Activated CD8-positive, alpha-beta memory T cell treated with anti-CD3 and anti-CD28 coated beads, Interleukin-2, amount 50 U/mL, for 4 hours (primary cell): Measurements from ENCODE around the gene BBS9.

Experiments used
- DNase-seq: peaks from one replicate; pipeline ENCODE4 v3.0.0-alpha.2; 2020

BBS9 gene

DNA sequence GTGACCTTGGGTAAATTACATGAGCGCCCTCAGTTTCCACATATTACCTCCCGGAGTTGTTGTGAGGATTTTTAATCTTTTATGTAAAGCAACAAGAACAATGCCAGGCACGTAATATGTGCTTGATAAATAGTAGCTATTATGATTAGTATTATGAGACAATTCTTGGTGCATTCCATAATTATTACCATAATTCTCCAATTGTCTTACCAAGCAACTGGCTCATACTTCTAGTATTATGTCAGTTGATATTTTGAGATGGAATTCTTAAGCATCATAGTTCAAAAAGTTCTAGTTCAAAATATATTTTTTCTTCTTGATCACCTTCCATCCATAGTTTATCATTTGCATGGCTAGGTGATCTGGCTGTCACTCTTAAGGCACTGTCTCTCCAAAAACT, 259.0 kb downstream of the BBS9 start:
- no peak for DNase-seq

DNA sequence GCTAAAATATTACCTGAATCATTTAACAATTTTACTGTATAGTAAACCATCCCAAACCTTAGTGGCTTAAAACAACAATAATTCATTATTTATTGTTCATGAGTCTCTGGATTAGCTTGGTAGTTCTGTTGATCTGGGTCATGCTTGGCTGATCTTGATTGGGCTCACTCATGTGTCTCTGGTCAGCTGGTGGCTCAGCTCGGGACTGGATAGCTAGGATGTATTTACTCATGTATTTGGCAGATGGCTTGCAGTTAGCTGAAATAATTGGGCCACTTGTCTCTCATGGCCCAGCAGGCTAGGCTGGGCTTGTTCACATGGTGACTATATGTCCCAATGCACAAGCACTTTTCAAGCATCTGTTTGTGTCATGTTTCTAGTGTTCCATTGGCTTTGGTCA, 262.8 kb downstream of the BBS9 start:
- DNase-seq = no peak

DNA sequence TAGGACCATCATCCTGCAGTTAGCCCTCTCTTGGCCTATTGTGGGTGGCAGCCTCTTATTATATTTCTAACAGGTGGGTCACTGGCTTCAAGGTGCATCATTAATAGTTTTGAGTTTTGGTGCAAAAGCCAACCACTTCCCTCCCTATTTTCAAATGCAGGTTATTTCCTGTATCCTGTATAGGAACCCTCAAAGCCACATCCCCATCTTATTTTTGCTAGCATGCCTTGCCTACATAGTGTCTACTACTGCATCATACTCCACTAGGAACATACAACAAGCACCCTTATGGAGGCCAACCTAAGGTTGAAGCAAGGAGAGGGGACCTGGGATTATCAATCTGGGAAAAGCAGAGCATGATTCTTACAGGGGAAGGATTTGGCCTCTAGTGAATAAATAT, 264.4 kb downstream of the BBS9 start:
- DNase-seq = no peak

DNA sequence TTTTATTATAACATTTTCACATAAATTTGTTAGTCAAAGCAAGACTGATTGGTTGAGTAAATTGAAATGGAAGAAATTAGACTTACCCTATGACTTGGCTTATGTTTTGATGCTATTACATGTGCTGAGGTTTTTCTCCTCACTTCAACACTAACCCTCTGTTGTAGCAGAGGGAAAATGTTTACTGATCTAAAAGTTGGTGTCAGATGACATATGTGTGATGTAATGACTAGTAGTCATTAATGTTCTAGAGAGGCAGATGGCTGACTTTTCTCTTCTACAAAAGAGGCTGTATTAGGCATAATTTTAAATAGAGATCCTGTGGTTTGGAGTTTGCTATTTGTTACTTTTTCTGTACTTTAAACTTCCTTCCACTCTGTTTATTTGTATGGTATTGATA, 266.0 kb downstream of the BBS9 start:
- no peak for DNase-seq

DNA sequence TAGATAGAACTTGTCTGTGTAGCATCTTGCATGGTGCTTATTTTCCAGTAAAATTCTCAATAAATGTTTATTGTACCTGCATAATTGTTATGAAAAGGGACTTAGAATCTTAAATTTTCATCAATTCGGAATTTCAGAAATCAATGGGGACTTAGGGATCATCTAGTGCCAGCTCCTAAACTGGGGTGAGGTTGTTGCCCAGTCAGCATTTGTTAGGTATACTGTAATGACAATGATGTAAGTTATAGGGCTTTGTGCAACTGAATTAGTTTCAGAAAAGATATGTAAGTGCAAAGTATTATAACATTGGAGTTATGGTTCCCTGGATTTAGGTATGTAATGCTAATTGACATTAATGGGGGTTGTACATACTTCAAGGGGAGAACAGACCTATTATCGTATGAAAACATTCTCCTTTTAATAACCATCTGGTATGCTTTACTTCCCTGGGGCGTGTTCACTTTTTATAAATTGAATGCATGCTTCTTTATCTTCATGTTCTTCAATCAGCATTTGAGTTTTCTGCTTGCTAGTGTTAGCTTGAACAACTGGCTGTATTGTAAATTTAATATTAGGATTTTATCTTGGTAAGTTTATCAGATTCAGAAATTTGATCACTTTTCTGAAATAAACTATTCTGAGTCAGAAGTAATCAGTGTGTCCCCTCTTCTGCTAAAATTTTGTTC, 270.3 kb downstream of the BBS9 start:
- DNase-seq = no peak

DNA sequence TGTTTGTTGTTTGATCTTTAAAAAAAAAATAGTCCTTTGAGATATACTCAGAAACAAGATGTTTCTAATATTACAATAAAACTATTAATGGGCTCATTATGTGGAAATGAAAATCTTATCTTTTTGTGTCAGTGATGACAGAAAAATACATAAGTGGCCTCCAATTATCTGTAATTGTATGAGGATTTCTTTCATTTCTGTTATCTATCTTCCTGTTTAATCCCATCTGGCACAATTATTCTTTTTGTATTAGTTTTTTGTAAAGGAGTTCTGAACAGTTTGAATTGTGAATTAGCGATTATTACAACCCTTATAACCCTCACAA, 270.8 kb downstream of the BBS9 start:
- no peak for DNase-seq

DNA sequence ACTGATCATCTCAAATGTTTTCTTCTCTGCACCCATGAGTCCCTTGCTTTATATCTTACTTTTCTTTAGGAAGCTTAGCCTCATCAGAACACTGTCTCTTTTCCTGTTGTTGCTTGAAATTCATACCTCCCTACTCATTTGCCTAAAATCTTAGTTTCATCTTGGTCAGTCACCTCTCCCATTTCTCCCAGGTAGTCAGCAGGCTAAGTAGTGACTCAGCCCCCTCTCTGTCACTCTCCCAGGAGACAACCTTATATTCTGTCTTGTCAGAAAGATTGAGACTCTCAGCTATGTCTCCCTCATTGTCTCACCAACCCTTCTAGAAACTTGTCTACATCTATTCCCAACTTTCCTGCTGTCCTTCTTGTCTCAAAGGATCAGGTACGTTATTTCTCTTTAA, 280.9 kb downstream of the BBS9 start:
- DNase-seq = no peak

DNA sequence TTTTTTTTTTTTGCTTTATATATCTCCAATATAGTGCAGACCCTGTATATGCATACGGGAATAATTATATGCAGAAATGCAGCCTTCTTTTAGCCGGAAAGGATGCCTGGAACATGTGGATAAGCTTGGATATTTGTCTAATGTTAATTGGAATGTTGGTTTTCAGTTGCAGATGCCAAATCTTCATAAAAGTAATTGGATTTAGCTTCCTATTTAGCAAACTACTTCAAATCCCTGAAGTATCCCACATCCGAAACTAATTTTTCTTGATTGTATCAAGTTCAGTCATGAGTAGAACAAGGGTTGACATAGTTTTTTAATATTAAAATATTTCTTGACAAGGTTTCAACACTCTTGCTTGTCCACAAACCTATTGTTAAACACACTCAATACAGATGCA, 281.7 kb downstream of the BBS9 start:
- no peak for DNase-seq

DNA sequence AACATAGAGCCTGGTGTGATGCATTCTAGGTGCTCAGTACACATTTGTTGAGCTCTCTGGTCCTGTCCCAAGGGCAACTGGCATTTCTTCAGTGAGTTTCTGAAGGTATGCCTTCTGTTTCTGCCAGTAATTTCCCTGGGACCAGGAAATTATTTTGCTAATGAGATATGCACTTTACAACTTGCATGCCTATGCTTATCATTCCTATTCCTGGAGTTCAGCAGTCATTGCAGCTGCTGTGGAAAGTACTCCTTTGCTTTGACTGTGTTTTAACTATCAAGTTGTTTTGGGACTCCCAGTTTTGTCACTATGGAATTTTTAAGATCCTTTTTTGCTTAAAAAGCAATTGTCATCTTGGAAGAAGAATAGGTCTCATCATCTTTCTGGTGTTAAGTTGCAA, 283.0 kb downstream of the BBS9 start:
- DNase-seq = no peak

DNA sequence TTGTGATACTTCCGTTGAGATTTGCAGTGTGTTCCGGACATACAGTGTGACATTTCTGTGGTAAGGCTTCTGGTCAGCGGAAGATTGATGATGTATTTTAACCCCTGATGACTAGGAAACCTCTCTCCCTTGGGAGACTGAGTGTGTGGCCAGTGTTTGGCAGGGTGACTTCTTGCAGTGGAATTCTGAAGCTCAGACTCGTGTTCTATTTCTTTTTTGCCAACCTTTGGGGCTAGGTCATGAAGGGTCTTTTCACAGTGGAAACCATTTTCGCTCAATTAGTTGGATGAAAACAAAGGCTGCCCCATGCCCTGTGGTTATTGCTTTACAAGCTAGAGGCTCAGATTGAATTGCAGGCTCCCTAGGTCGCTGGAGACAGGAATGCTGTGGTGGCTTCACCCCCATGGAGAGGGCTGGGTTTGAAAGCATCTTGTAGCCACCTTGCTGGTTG, 288.9 kb downstream of the BBS9 start:
- DNase-seq = no peak

DNA sequence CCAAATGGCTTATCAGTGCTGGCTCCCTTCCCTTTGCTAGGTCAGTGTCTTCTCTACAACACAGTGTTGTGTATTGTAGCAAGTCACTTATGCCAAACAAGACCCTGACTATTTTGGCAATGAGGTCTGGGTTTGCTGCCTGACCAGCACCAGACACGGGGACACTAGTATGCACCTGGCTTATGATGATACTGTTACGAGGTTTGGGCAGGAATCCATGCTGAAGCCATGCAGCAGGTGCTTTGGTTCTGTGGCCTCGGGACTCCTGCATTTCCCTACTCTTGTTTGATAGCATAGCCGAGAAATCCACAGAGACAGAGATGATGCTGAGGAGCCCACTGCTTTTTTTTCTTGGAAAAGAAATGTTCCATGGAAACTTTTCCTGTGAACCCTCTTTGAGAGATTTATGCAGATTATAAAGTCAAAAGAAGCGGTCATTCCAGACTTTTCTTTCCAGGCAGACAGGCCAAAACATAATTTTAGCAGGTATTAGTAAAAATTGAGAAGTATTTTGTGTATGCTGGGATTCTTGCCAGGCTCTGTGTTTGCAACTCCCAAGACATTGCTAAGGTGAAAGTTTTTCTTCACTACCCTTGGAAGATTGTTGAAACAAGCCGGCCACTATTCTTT, 291.1 kb downstream of the BBS9 start:
- DNase-seq = no peak

DNA sequence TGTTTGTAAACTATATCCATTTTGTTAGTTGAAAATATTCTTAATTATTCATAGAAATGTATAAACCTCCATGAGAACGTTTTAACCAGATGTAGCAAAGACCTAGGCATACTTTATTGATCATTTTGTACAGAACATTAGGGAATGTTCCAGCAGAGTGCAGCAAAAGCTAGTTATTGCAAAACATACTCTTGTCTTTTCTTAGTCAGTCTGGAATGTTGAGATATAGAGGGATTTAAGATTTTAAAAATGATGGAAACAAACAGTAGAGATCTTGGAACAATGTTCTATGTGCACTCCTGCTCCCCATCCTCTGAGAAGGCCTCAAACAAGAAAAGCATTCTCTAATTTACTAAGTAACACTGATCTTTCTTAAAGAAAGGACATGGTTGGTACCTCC, 292.1 kb downstream of the BBS9 start:
- DNase-seq = no peak

DNA sequence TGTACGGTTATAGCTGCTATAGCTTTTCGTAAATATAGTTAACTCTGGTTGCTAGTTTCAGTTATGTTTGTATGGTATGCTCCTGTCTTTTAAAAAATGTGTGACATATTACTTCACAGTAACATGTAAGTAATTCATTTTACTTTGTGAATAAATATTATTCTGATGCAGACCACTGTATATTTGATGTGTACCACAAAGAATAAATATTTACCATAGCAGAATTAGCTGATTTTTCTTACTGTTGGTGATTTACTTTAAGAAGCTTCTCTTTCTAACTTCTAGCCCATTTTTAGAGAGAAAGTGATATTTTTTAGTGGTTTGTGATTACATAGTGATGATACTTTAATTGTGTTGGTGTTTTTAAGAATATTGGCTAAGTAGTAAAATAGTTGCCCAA, 292.8 kb downstream of the BBS9 start:
- no peak for DNase-seq

DNA sequence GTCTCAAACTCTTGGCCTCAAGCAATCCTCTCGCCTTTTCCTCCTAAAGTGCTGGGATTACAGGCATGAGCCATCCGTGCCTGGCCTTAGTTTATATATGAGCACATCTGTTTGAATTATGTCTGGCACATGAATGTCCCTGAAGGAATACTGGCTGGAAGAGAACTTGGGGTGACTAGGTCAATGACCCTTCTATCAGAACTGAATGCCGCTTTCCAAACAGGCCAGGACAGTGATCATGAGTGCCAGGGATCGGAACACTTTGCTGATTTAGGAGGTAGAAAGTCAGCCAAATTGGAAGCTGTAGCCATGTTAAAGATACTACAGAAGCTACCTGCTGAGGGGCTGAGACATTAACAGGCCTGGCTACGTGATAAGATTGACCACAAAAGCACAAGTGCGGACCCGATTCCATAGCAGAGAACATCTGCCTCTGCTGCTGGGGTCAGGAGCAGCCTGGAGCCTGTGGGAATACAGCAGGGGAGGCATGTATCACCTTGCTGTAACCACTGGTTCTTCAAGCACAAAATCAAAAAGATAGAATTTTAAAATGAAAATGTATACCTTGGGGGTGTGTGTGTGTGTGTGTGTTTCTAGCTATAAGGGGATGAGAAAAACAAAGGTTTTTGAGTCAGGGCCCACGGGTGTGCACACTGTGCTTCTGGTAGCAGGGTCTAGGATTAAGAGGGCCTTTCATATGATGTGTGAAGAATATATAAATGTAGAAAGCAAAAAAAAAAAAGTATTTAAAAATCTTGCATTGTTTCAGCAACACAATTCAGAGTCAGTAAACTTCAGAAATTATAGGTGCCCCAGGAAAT, 293.7 kb downstream of the BBS9 start:
- no peak for DNase-seq

DNA sequence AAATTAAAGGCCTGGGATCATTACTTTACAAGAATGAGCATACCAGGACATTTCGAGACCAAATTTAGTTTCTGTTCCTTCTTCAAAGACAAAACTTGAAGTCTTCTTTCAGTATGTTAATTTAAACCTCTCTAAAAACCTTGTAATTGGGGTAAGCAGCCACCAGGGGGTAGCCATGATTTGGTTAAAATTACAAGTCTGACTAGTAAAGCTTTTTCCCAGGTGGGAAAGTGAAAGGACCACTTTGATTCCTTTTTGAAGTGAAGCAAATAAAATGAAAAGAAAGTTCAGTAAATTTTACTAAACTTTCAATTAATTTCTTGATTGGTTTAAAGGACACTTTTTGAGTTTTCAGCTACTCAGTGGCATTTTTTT, 294.3 kb downstream of the BBS9 start:
- DNase-seq = no peak

DNA sequence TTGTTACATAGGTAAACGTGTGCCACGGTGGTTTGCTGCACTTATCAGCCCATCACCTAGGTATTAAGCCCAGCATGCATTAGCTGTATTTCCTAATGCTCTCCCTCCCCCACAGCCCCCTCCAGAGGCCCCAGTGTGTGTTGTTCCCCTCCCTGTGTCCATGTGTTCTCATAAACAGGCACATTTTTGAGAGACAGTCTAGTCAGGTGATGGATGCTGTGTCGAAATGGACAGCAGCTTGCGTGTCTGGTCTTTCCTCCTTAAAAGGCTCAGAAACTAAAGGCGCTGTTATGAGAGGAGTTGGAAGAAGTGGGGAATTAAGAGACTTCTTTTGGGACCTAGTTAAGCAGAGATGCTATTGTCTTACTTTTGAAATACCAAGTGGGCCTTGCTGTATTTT, 296.0 kb downstream of the BBS9 start:
- no peak for DNase-seq

DNA sequence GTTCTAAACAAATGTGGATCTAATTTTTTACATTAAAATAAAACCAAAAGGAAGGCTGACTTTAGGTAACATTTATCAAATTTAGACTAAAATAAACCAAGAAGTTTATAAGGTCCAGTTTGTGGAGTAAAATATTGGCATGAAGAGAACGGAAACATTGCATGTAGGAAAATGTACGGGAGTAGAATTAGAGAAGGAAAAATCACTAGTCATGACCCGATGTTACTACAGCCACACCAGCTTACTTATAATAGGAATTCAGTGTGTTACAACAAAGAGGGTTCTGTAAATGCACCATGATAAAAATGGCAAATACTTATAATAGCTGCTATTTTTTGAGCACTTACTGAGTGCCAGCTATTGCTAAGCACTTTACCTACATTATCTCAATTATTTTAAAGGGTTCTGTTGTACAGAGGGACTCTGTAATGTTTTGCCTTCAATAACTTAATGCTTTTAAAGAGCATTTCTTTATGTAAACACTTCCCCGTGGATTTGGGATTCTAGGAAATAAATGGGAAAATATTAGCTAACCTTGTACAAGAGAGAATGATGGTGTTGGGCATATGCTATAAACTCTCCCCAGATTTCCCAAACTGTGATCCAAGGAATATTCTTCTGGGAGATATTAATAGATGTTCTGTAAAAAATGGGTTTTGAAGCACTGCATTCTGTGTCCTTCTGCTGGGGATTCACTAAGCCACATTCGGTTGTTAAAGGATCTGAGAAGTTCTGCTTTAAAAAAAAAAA, 296.7 kb downstream of the BBS9 start:
- no peak for DNase-seq

DNA sequence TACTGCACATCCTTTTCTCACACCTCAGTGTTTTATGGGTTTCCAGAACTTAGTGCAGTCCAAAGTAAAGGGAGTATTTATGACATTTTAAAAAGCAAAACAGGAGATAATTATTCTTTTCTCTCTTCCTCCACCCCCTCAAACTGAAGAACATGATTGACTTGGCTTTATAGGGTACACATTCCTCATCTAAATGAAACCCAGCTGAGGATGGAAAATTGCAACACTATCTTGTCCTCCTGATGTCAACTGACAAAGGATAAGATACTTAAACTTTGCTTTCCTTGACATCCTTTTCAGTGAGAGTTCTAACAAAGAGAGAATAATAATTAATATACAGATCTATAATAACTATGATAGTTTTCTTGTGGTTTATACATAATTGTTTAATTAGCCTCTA, 299.1 kb downstream of the BBS9 start:
- DNase-seq = no peak

DNA sequence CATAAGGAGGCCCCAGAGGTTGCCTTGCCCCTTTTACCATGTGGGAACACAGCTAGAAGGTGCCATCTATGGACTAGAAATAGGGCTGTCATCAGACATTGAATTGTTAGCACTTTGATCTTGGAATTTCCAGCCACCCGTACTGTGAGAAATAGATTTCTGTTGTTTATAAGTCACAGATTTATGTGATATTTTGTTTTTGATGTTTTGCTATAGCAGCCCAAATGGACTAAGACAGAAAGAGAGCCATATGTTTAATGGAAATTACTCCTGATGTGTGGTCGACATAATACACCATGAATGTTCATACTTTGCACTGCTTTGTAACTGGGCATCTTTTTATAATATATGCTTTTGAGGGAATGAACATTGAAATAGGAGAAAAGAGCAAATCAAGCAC, 302.2 kb downstream of the BBS9 start:
- no peak for DNase-seq

DNA sequence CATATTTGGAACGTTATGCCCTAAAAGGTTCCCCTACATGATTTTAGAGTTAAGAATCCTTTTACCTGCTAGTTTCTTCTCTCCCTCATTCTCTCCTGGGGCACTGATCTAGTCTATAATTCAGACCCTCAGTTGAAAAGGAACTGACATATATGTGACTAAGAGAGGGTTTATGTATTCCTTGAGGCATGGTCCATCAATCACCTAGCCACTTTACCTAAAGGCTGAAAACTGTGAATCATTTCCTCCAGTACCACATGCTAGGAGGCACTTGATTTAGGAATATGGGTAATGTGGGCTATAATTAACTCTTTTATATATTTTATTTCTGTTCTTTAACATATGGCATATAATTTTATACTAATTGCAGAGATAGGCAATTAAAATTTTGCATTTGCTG, 303.5 kb downstream of the BBS9 start:
- DNase-seq = no peak

DNA sequence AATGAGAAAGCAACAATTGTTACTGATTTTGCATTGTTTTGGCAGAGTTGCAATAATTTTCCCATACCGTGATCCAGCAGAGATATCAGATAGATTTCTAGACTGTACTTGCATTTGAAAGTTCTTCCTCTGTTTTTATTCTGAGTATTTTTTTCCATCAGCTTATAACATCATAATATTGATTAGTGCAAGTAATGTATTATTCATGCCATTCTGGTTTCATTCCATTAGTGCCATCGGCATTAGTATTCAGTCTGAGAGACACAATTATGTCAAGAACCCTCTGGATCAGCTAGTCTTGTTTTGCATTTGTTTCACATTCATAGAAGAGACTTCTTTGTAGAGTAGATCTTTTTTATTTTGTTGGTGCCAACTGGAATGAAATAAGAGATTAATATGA, 304.0 kb downstream of the BBS9 start:
- DNase-seq = no peak

DNA sequence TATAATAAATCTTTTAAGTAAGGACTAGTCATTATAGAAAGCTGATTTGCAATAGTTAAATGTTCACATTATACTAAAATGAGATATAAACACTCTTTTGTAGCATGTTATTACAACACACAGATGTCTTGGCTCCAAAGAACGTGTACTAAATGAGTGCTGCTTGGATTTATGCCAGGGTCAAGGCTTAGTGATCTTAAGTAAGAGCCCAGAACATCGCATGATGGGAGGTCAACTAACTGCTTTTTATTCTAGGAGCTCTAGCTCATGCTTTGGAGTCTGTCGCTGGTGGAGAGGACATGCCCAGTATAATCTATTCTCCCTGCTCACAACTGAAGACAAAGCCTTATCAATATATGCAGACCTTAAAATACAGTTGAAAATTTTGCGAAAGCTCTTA, 315.1 kb downstream of the BBS9 start:
- no peak for DNase-seq

DNA sequence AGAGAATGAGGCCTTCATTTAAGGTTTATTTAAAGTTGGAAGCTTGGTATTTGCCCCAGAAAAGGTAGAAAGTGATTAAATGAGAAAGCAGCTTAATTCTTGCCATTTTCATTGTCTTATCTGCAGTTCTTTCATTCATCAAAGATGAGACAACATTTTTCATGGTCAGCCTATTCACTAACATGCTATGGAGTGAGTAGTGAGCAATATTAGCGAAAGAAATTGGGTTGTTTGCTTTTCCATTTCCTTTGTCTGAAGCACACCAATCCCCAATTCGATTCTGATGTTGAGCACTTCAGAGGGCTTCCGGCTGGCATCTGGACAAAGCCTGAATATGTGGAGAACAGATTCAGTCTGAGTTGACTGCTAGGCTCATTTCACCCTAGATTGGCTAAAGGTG, 317.2 kb downstream of the BBS9 start:
- DNase-seq = no peak

DNA sequence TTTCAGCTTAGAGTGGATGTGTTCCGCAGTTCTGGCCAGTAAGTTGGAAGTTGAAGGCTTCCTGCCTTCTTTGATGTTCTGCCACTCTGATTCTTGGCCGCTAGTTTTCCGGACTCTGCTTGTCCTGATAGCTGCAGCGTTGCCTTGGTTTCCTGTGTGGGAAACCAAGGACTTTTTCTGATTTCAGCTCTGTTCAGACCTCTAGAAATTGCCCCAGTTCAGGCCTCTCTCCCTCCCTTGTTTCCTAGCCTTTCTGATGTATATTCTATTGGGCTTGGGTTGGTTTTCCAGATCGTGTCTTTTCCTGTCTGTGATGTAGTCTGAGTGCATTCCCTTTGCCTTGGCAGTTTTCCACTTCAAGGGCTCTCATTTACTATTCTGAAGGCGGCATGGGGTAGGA, 318.7 kb downstream of the BBS9 start:
- DNase-seq = no peak
